K562 (cell line): ENCODE results near the gene CHAT. TPM values are rescaled to one million over a fixed set of nuclear protein-coding genes. Genes with fewer than 3 reads are reported as not detected.

Source experiments
- CXXC5 ChIP-seq: fragments of 250-450 bp; sonication (Bioruptor Pico); IDR thresholded peaks from 2 replicates; pipeline ENCODE4 v1.8.0; 2022; ENCODE audit warnings: inconsistent platforms, mild to moderate bottlenecking, moderate library complexity
- E4F1 ChIP-seq: fragments of 250-450 bp; sonication (Bioruptor Pico); IDR thresholded peaks from 2 replicates; pipeline ENCODE4 v1.5.0; 2021; ENCODE audit warnings: mild to moderate bottlenecking, borderline replicate concordance
- ESRRB ChIP-seq: fragments of 250-450 bp; sonication (Bioruptor Pico); IDR thresholded peaks from 2 replicates; pipeline ENCODE4 v1.5.0; 2020; ENCODE audit warnings: mild to moderate bottlenecking, moderate library complexity, borderline replicate concordance
- GTF2E2 ChIP-seq: fragments of 200-800 bp; sonication (Bioruptor generic); IDR thresholded peaks from 2 replicates; pipeline ENCODE4 v1.6.1; 2016; ENCODE audit warnings: missing genetic modification characterization, missing compliant biosample characterization
- HMG20A ChIP-seq: fragments of 450-650 bp; formaldehyde crosslinking; conservative IDR thresholded peaks from 2 replicates; pipeline ENCODE4 v1.4.0; 2020; ENCODE audit warnings: mild to moderate bottlenecking, mixed read lengths
- HMGN3 ChIP-seq: IDR thresholded peaks from 2 replicates; pipeline ENCODE4 v1.6.1; 2011; ENCODE audit warnings: borderline replicate concordance, low read depth, mild to moderate bottlenecking, mixed read lengths, low read length; ENCODE audit not compliant: insufficient read length; ENCODE audit errors: extremely low read depth
- LEF1 ChIP-seq: fragments of 450-650 bp; IDR thresholded peaks from 2 replicates; pipeline ENCODE4 v1.6.1; 2016; ENCODE audit warnings: mild to moderate bottlenecking
- MAX ChIP-seq: sonication (generic); formaldehyde crosslinking; IDR thresholded peaks from 2 replicates; pipeline ENCODE4 v1.9.0; 2022; ENCODE audit warnings: mild to moderate bottlenecking, missing genetic modification reagents
- MCM7 ChIP-seq, 2 experiments: fragments of 450-650 bp; IDR thresholded peaks; 2 replicates each; pipeline ENCODE4 v1.6.1; 2016 to 2018
- MIER1 ChIP-seq: fragments of 450-650 bp; IDR thresholded peaks from 2 replicates; pipeline ENCODE4 v1.6.1; 2016; ENCODE audit warnings: antibody characterized with exemption, mild to moderate bottlenecking, low read depth
- SAFB ChIP-seq: fragments of 200-400 bp; formaldehyde crosslinking; IDR thresholded peaks from 2 replicates; pipeline ENCODE4 v1.6.1; 2017; ENCODE audit warnings: low read depth, low read length, borderline replicate concordance
- SMARCC2 ChIP-seq: fragments of 450-650 bp; IDR thresholded peaks from 2 replicates; pipeline ENCODE4 v1.6.1; 2017; ENCODE audit warnings: antibody characterized with exemption, moderate library complexity, mild to moderate bottlenecking, low read depth
- TEAD1 ChIP-seq, 2 experiments: fragments of 450-650 bp in 1 of 2; sonication (generic) in 1 of 2; formaldehyde crosslinking; IDR thresholded peaks; 2 replicates each; pipeline versions ENCODE4 v1.4.0 to v1.8.0; 2020 to 2022; ENCODE audit warnings: mild to moderate bottlenecking in 2 of 2, missing genetic modification reagents in 1 of 2
- TRIM24 ChIP-seq, 2 experiments: fragments of 450-650 bp; IDR thresholded peaks; 2 replicates each; pipeline ENCODE4 v1.6.1; 2016
- polyA plus RNA-seq, 8 experiments: library from polyadenylated mRNA; depleted of rRNA in 4 of 8; stranded (reverse) in 5 of 8; unstranded in 3 of 8; fragments of >200 nt; fragmentation: Nextera tagmentation in 2 of 8; fragmentation: Illumina TruSeq in 1 of 8; extraction: Ambion mirVana in 2 of 8; extraction: Trizol in 1 of 8; gene quantifications; 2 replicates each; pipeline versions ENCODE4 v1.2.1 to v1.2.3, GENCODE V29; 2011 to 2014; ENCODE audit warnings: inconsistent platforms in 1 of 8, missing spikeins in 1 of 8
- total RNA-seq, 7 experiments: library from RNA; depleted of rRNA in 6 of 7; stranded (reverse); fragments of >200 nt in 6 of 7; fragmentation: Illumina TruSeq in 2 of 7; extraction: Trizol in 2 of 7; gene quantifications; 2 replicates each; pipeline versions ENCODE4 v1.2.1 to v1.2.3, GENCODE V29; 2011 to 2021; ENCODE audit warnings: low replicate concordance in 1 of 7
- TF ChIP-seq, protein P1 (sequence below): fragments of 250-450 bp; sonication (Bioruptor Pico); IDR thresholded peaks from 2 replicates; pipeline ENCODE4 v1.8.0; 2021; ENCODE audit warnings: moderate library complexity, mild to moderate bottlenecking, inconsistent platforms
- TF ChIP-seq, protein P2 (sequence below): sonication (generic); formaldehyde crosslinking; IDR thresholded peaks from 2 replicates; pipeline ENCODE4 v1.8.0; 2022; ENCODE audit warnings: missing genetic modification reagents, mild to moderate bottlenecking, moderate library complexity, borderline replicate concordance
- TF ChIP-seq, protein P3 (sequence below), 2 experiments: fragments of 450-650 bp; IDR thresholded peaks; 2 replicates each; pipeline ENCODE4 v1.6.1; 2018; ENCODE audit warnings: mild to moderate bottlenecking in 2 of 2, low read depth in 1 of 2; ENCODE audit not compliant: partially characterized antibody in 2 of 2

The CHAT gene
- total and polyA plus RNA-seq, 9 of the 15 experiments (the other 6 are each of a cell fraction or from before 2014, with no cell fraction given): not detected

DNA sequence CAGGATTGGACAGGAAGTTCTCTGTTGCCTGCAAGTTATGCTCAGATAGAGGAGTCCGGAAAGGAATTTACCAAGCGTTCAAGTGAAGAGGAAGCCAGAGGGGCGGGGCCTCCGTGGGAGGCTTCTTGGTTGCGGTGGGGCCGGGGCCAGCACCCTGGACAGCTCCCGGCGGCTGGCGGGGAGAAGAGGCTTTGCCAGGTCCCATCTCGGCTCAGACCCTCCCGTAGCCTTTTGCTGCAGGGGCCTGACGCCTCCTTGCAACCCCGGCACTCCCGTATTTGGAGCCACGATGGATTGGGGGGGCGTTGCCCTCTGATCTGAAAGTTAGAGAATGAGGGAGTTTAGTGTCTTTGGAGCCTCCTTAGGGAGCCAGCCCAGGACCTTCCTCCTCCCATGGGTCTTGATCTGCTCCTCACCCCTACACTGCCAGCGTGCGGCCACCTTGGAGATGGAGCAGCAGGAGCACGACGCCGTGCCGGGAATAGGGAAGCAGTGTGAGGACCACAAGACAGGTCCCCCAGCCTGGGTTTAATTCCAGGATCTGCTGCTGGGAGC lies 6.8 kb upstream of the CHAT start (continued):
- TF ChIP-seq E4F1 (CRISPR knock-in tag) (no peak), SAFB (no peak), MCM7 (IDR thresholded peaks at IDR 0.05) (no peak), ESRRB (CRISPR knock-in tag) (no peak), TRIM24 (IDR thresholded peaks at IDR 0.05) (no peak), CXXC5 (CRISPR knock-in tag) (peak; percentile 70), LEF1 (no peak), GTF2E2 (no peak), HMGN3 (peak; percentile 37), MIER1 (peak; percentile 98), MAX (CRISPR knock-in tag) (0 out of 2 replicates have a peak, but pooled peaks have one; percentile 10), HMG20A (CRISPR knock-in tag) (no peak), TEAD1 (CRISPR knock-in tag; IDR thresholded peaks at IDR 0.05) (peak in 1 of 2 experiments; percentile 82; a peak in 1 of 4 replicates), SMARCC2 (no peak)
- TF ChIP-seq, protein P1, sequence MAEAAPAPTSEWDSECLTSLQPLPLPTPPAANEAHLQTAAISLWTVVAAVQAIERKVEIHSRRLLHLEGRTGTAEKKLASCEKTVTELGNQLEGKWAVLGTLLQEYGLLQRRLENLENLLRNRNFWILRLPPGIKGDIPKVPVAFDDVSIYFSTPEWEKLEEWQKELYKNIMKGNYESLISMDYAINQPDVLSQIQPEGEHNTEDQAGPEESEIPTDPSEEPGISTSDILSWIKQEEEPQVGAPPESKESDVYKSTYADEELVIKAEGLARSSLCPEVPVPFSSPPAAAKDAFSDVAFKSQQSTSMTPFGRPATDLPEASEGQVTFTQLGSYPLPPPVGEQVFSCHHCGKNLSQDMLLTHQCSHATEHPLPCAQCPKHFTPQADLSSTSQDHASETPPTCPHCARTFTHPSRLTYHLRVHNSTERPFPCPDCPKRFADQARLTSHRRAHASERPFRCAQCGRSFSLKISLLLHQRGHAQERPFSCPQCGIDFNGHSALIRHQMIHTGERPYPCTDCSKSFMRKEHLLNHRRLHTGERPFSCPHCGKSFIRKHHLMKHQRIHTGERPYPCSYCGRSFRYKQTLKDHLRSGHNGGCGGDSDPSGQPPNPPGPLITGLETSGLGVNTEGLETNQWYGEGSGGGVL (CRISPR knock-in tag): no peak
- TF ChIP-seq, protein P2, sequence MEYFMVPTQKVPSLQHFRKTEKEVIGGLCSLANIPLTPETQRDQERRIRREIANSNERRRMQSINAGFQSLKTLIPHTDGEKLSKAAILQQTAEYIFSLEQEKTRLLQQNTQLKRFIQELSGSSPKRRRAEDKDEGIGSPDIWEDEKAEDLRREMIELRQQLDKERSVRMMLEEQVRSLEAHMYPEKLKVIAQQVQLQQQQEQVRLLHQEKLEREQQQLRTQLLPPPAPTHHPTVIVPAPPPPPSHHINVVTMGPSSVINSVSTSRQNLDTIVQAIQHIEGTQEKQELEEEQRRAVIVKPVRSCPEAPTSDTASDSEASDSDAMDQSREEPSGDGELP: peak; percentile 85
- TF ChIP-seq, protein P3, sequence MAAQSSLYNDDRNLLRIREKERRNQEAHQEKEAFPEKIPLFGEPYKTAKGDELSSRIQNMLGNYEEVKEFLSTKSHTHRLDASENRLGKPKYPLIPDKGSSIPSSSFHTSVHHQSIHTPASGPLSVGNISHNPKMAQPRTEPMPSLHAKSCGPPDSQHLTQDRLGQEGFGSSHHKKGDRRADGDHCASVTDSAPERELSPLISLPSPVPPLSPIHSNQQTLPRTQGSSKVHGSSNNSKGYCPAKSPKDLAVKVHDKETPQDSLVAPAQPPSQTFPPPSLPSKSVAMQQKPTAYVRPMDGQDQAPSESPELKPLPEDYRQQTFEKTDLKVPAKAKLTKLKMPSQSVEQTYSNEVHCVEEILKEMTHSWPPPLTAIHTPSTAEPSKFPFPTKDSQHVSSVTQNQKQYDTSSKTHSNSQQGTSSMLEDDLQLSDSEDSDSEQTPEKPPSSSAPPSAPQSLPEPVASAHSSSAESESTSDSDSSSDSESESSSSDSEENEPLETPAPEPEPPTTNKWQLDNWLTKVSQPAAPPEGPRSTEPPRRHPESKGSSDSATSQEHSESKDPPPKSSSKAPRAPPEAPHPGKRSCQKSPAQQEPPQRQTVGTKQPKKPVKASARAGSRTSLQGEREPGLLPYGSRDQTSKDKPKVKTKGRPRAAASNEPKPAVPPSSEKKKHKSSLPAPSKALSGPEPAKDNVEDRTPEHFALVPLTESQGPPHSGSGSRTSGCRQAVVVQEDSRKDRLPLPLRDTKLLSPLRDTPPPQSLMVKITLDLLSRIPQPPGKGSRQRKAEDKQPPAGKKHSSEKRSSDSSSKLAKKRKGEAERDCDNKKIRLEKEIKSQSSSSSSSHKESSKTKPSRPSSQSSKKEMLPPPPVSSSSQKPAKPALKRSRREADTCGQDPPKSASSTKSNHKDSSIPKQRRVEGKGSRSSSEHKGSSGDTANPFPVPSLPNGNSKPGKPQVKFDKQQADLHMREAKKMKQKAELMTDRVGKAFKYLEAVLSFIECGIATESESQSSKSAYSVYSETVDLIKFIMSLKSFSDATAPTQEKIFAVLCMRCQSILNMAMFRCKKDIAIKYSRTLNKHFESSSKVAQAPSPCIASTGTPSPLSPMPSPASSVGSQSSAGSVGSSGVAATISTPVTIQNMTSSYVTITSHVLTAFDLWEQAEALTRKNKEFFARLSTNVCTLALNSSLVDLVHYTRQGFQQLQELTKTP (IDR thresholded peaks at IDR 0.05; ENCODE audit: low read depth in 1 of 2, partially characterized antibody in 2 of 2): peak in 1 of 2 experiments; percentile 92
